Left ventricle myocardium inferior (tissue), 1 donor: ENCODE measurements around the gene NFE2L2. TPM values are rescaled to one million over a fixed set of nuclear protein-coding genes. Genes with fewer than 3 reads are reported as not detected.
"Not testable (repeated sequence)": the region's sequence is repeated elsewhere in the genome, so short reads cannot be mapped to it uniquely, and the experiment has no call there.

Source experiments
- DNase-seq: peaks from one replicate; pipeline ENCODE4 v3.0.0-alpha.2; 2020
- H3K27ac ChIP-seq: fragments of 200-600 bp; replicated peaks from 2 replicates; pipeline ENCODE4 v1.8.0; 2021
- H3K27me3 ChIP-seq: fragments of 200-600 bp; 2 replicates; pipeline ENCODE4 v1.8.0; 2021; ENCODE audit warnings: low read depth
- H3K36me3 ChIP-seq: fragments of 200-600 bp; 2 replicates; pipeline ENCODE4 v1.8.0; 2021
- H3K4me1 ChIP-seq: fragments of 200-600 bp; 2 replicates; pipeline ENCODE4 v1.8.0; 2021
- H3K4me3 ChIP-seq: fragments of 200-600 bp; 2 replicates; pipeline ENCODE4 v1.8.0; 2021; ENCODE audit warnings: mild to moderate bottlenecking, moderate library complexity
- H3K9me3 ChIP-seq: fragments of 200-600 bp; replicated peaks from 2 replicates; pipeline ENCODE4 v1.8.0; 2021
- CTCF ChIP-seq: fragments of 200-600 bp; IDR thresholded peaks from 2 replicates; pipeline ENCODE4 v1.8.0; 2021; ENCODE audit warnings: antibody characterized with exemption, mild to moderate bottlenecking, borderline replicate concordance
- intact Hi-C: fragments of 100-400 bp; cut with micrococcal nuclease; formaldehyde crosslinking; loops from one replicate; pipeline ENCODE4 v1.11.0; 2022
- total RNA-seq: library from RNA; stranded (reverse); fragmentation: NEBNext Ultra II Directional; extraction: Animal tissue kit (Norgen Biotek cat#: 25700); gene quantifications from one replicate; pipeline ENCODE4 v1.2.1, GENCODE V29; 2021
- donor health status: DM: no; HTN: yes; CAD: no; lungs with severe emphysema.

The NFE2L2 gene
- total RNA-seq, 1 donor from 2014 or later: 50.7 TPM

GRCh38 chr2:177251165-177251542 is 13.4 kb downstream of the NFE2L2 start:
- Histone ChIP-seq H3K27me3 (no peaks in the 10 kb centered on the region), H3K4me3 (no peak overlapping the region), H3K9me3 (no peaks in the 10 kb centered on the region), H3K36me3 (no peaks in the 10 kb centered on the region), H3K27ac (peak overlapping the region; percentile 65), H3K4me1 (peaks cover 100% of the 10 kb centered on the region)
- TF ChIP-seq CTCF: no peak
- intact Hi-C loops: no loop called here
- DNase-seq: no peak

DNA sequence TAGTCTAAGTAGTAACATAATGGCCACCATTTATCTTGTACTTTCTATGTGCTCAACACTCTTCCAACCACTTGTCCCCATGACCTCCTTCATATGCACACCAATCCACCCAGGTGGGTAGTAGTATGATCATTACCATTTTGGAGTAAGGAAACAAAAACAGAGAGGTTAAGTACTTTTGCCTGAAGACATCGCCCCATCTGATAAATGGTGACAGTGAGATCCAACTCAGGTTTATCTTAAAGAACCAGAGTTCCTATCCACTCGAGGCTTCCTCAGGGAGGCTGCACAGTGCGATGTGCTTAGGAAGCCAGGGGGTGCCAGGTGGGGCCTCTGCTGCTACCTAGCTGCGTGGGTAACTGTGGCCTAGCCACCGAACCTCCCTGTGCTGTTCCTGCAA is 14.1 kb downstream of the NFE2L2 start:
- H3K4me1 ChIP-seq: peaks cover 100% of the 10 kb centered on the region
- no peak for DNase-seq
- TF ChIP-seq CTCF: no peak
- H3K27ac ChIP-seq: peak overlapping the region; percentile 65
- intact Hi-C loops: no loop called here
- no peaks in the 10 kb centered on the region for H3K9me3 ChIP-seq
- H3K27me3 ChIP-seq: no peaks in the 10 kb centered on the region
- no peaks in the 10 kb centered on the region for H3K36me3 ChIP-seq
- no peak overlapping the region for H3K4me3 ChIP-seq

- intact Hi-C loops: no loop called here
- Histone ChIP-seq H3K4me1 (peaks cover 100% of the 10 kb centered on the region), H3K9me3 (no peaks in the 10 kb centered on the region), H3K36me3 (no peaks in the 10 kb centered on the region), H3K27ac (peak overlapping the region; percentile 87), H3K4me3 (no peak overlapping the region), H3K27me3 (no peaks in the 10 kb centered on the region)
- no peak for DNase-seq
- no peak for TF ChIP-seq CTCF
Measured at GRCh38 chr2:177249038-177249437, 15.5 kb downstream of the NFE2L2 start.

DNA sequence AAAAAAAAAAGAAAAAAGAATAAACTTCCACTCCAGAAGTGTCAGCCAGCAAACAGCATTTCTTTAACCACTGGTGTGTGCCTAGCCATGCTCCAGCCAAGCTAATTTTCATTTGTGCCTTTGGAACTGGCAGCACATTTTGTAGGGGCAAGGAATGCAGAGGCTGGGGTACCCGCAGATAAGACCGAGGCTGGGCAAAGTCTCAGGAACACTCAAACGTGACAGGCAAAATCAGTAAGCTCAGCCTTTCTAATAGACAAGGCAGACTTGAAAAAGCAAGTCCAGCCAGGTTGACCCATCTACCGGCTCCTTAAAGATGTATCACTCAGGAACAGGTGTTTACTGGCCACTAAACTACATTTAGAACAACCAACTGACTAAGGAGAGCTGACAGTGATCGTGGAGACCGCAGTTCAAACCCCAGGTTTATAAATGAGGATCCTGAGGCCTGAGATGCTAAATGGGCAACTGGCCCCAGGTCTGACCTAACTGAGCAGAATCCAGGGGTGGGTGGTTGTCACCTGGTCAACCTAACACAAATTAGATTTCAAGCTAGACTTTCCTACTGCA is 16.7 kb downstream of the NFE2L2 start:
- H3K27ac ChIP-seq: peak overlapping the region; percentile 87
- TF ChIP-seq CTCF: no peak
- no peaks in the 10 kb centered on the region for H3K27me3 ChIP-seq

DNA sequence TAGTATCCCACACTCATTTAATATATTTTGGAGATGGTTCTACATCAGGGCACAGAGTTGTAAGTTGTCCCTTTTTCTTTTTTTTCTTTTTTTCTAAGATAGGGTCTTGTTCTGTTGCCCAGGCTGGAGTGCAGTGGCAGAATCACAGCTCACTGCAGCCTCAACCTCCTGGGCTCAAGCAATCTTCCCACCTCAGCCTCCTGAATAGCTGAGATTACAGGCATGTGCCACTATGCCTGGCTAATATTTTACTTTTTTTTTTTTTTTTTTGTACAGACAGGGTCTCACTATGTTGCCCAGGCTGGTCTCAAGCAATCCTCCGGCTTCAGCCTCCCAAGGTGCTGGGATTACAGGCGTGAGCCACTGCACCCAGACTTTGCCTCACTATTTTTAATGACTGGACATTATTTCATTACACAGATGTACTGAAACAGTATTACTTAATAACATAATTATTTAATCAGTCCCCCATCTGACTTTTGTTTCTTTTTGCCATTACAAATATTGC is 17.9 kb downstream of the NFE2L2 start:
- peak overlapping the region; percentile 87 for H3K27ac ChIP-seq
- H3K27me3 ChIP-seq, H3K4me3 ChIP-seq, H3K36me3 ChIP-seq, H3K9me3 ChIP-seq, DNase-seq, intact Hi-C loops: not testable (repeated sequence)
- peaks cover 100% of the 10 kb centered on the region for H3K4me1 ChIP-seq

More for the DNA sequence above, 16.7 kb downstream of the NFE2L2 start:
- DNase-seq: no peak
- Histone ChIP-seq H3K4me1 (peaks cover 100% of the 10 kb centered on the region), H3K36me3 (no peaks in the 10 kb centered on the region), H3K4me3 (no peak overlapping the region), H3K9me3 (no peaks in the 10 kb centered on the region)
- intact Hi-C loops: no loop called here

DNA sequence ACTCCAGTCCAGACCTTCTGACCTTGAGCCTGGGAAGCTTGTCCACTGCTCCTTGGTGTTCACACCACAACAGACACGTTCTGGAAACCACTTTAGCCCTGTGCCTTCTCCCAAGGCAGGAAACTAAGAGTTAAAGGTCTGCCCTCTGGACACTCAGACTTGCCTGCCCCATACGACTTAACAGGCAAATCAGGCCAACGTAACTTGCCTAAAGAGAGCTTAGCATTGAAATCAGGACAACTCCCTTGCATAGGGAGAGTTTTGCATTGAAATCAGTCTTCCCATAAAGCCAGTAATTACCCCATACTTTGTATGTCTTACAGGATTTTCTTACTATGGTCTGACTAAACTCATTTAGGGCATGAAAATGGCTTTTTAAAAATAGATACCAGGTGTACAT is 18.5 kb downstream of the NFE2L2 start:
- peaks cover 100% of the 10 kb centered on the region for H3K4me1 ChIP-seq
- intact Hi-C loops: no loop called here
- TF ChIP-seq CTCF: no peak

More for the DNA sequence above, 18.5 kb downstream of the NFE2L2 start:
- Histone ChIP-seq H3K9me3 (no peaks in the 10 kb centered on the region), H3K36me3 (no peaks in the 10 kb centered on the region), H3K27me3 (no peaks in the 10 kb centered on the region), H3K4me3 (no peak overlapping the region), H3K27ac (peak overlapping the region; percentile 87)
- DNase-seq: no peak
